Measurements from ENCODE around the gene CA12. TPM values are rescaled to one million over a fixed set of nuclear protein-coding genes. Genes with fewer than 3 reads are reported as not detected.

The CA12 gene
- total and polyA plus RNA-seq, 4 donors = 0.07 to 5.1 (median 1.5) TPM

- H3K4me3 ChIP-seq (ENCODE audit: low read depth in 1 of 3, low read length in 3 of 3) = no peak overlapping the region
- no peaks in the 10 kb centered on the region for H3K27me3 ChIP-seq (ENCODE audit: control insufficient read depth in 4 of 4, insufficient read depth in 4 of 4, low read length in 3 of 4)
- DNase-seq (ENCODE audit: low spot score) = peak; percentile 42
- peaks cover 0 to 14% (median 8%) of the 10 kb centered on the region in 4 donors for H3K4me1 ChIP-seq (ENCODE audit: control insufficient read depth in 4 of 4, insufficient read depth in 4 of 4, low read length in 3 of 4)
- H3K9ac ChIP-seq (ENCODE audit: low read depth in 1 of 2, low read length in 2 of 2) = no peak overlapping the region
- no peak overlapping the region for H3K27ac ChIP-seq (ENCODE audit: low read depth in 1 of 2, low read length in 2 of 2)
- no peaks in the 10 kb centered on the region for H3K36me3 ChIP-seq (ENCODE audit: control insufficient read depth in 4 of 4, insufficient read depth in 3 of 4, low read depth in 1 of 4, low read length in 3 of 4)
- 39% methylated on average over 8 of the region's 8 CpGs for WGBS
- TF ChIP-seq RAD21 (IDR thresholded peaks at IDR 0.05) (peak in 1 of 2 donors; percentile 46), JUND (IDR thresholded peaks at IDR 0.05) (no peak), GABPA (IDR thresholded peaks at IDR 0.05 in 1 of 2, conservative IDR thresholded peaks at IDR 0.05 in 1 of 2) (no peak), SP1 (IDR thresholded peaks at IDR 0.05) (peak; percentile 69), NR2F2 (IDR thresholded peaks at IDR 0.05) (peak; percentile 45), RXRA (IDR thresholded peaks at IDR 0.05) (peak; percentile 59 to 82), HNF4A (conservative IDR thresholded peaks at IDR 0.05) (peak; percentile 40 to 76)
- no peaks in the 10 kb centered on the region for H3K9me3 ChIP-seq (ENCODE audit: control insufficient read depth in 4 of 4, low read length in 3 of 4)
Measured at GRCh38 chr15:63340353-63340752, 41.3 kb downstream of the CA12 start.

- no peak for TF ChIP-seq JUND (IDR thresholded peaks at IDR 0.05)
- no peak for TF ChIP-seq TAF1 (conservative IDR thresholded peaks at IDR 0.05)
- TF ChIP-seq NR2F2 (IDR thresholded peaks at IDR 0.05) = no peak
- TF ChIP-seq ZBTB33 (IDR thresholded peaks at IDR 0.05) = no peak
- no peak for TF ChIP-seq HNF4A (conservative IDR thresholded peaks at IDR 0.05)
- TF ChIP-seq FOXA2 (IDR thresholded peaks at IDR 0.05) = no peak
- TF ChIP-seq MAX (IDR thresholded peaks at IDR 0.05) = no peak
- no peak for TF ChIP-seq EGR1 (IDR thresholded peaks at IDR 0.05; ENCODE audit: low read depth in 2 of 2)
- TF ChIP-seq RAD21 (IDR thresholded peaks at IDR 0.05) = no peak
- TF ChIP-seq GABPA (IDR thresholded peaks at IDR 0.05 in 1 of 2, conservative IDR thresholded peaks at IDR 0.05 in 1 of 2) = no peak
- 30% methylated on average over 1 of the region's 1 CpG for WGBS
- H3K27me3 ChIP-seq (ENCODE audit: control insufficient read depth in 4 of 4, insufficient read depth in 4 of 4, low read length in 3 of 4) = no peaks in the 10 kb centered on the region
- DNase-seq (ENCODE audit: low spot score) = no peak
- H3K9ac ChIP-seq (ENCODE audit: low read depth in 1 of 2, low read length in 2 of 2) = no peak overlapping the region
- H3K4me3 ChIP-seq (ENCODE audit: low read depth in 1 of 3, low read length in 3 of 3) = no peak overlapping the region
- H3K4me1 ChIP-seq (ENCODE audit: control insufficient read depth in 4 of 4, insufficient read depth in 4 of 4, low read length in 3 of 4) = peaks cover 0 to 14% (median 8%) of the 10 kb centered on the region in 4 donors
- no peaks in the 10 kb centered on the region for H3K9me3 ChIP-seq (ENCODE audit: control insufficient read depth in 4 of 4, low read length in 3 of 4)
- no peak overlapping the region for H3K27ac ChIP-seq (ENCODE audit: low read depth in 1 of 2, low read length in 2 of 2)
- H3K36me3 ChIP-seq (ENCODE audit: control insufficient read depth in 4 of 4, insufficient read depth in 3 of 4, low read depth in 1 of 4, low read length in 3 of 4) = no peaks in the 10 kb centered on the region
Measured at GRCh38 chr15:63339836-63340235, 41.8 kb downstream of the CA12 start.

GRCh38 chr15:63339006-63339766 lies 42.5 kb downstream of the CA12 start:
- no peak for DNase-seq (ENCODE audit: low spot score)
- Histone ChIP-seq H3K4me1 (ENCODE audit: control insufficient read depth in 4 of 4, insufficient read depth in 4 of 4, low read length in 3 of 4) (peaks cover 0 to 14% (median 8%) of the 10 kb centered on the region in 4 donors), H3K4me3 (ENCODE audit: low read depth in 1 of 3, low read length in 3 of 3) (no peak overlapping the region), H3K9ac (ENCODE audit: low read depth in 1 of 2, low read length in 2 of 2) (no peak overlapping the region), H3K36me3 (ENCODE audit: control insufficient read depth in 4 of 4, insufficient read depth in 3 of 4, low read depth in 1 of 4, low read length in 3 of 4) (no peaks in the 10 kb centered on the region), H3K27ac (ENCODE audit: low read depth in 1 of 2, low read length in 2 of 2) (no peak overlapping the region), H3K9me3 (ENCODE audit: control insufficient read depth in 4 of 4, low read length in 3 of 4) (no peaks in the 10 kb centered on the region), H3K27me3 (ENCODE audit: control insufficient read depth in 4 of 4, insufficient read depth in 4 of 4, low read length in 3 of 4) (no peaks in the 10 kb centered on the region)
- WGBS = 95% methylated on average over 10 of the region's 10 CpGs
- TF ChIP-seq REST (IDR thresholded peaks at IDR 0.05) (no peak), RXRA (IDR thresholded peaks at IDR 0.05) (no peak), ZBTB33 (IDR thresholded peaks at IDR 0.05) (no peak), TAF1 (conservative IDR thresholded peaks at IDR 0.05) (no peak), CTCF (IDR thresholded peaks at IDR 0.05; ENCODE audit: low read depth, low read length, missing input control) (no peak), HNF4G (IDR thresholded peaks at IDR 0.05) (no peak), NR2F2 (IDR thresholded peaks at IDR 0.05) (no peak), RAD21 (IDR thresholded peaks at IDR 0.05) (no peak), FOXA1 (IDR thresholded peaks at IDR 0.05) (no peak), FOXA2 (IDR thresholded peaks at IDR 0.05) (no peak), GABPA (IDR thresholded peaks at IDR 0.05 in 1 of 2, conservative IDR thresholded peaks at IDR 0.05 in 1 of 2) (no peak), HNF4A (conservative IDR thresholded peaks at IDR 0.05) (no peak)
